Kidney (tissue), 14 donors: ENCODE data around the gene ZNF787. TPM values are rescaled to one million over a fixed set of nuclear protein-coding genes. Genes with fewer than 3 reads are reported as not detected.

Experiments
- DNase-seq, 5 donors: peaks; one replicate each; pipeline ENCODE4 v3.0.0-alpha.2; 2013 to 2020
- FAIRE-seq: peaks from 2 replicates; lab custom pipeline; 2012; peaks lifted over from hg19 to GRCh38; lab: Jason Lieb, UNC
- H3K27ac ChIP-seq, 2 donors: one replicate each; pipeline ENCODE4 v1.7.0; 2013; ENCODE audit warnings: low read depth in 2 of 2, low read length in 2 of 2, inconsistent platforms in 1 of 2
- H3K27me3 ChIP-seq: one replicate; pipeline ENCODE4 v1.7.1; 2013; ENCODE audit warnings: low read length, inconsistent platforms; ENCODE audit not compliant: control insufficient read depth, insufficient read depth
- H3K36me3 ChIP-seq, 3 donors: one replicate each; pipeline versions ENCODE4 v1.7.0 to v1.7.1; 2013; ENCODE audit warnings: low read length in 3 of 3, control low read depth in 1 of 3, inconsistent platforms in 1 of 3; ENCODE audit not compliant: insufficient read depth in 3 of 3, control insufficient read depth in 2 of 3
- H3K4me1 ChIP-seq, 3 donors: one replicate each; pipeline versions ENCODE4 v1.7.0 to v1.7.1; 2013; ENCODE audit warnings: low read length in 3 of 3, inconsistent platforms in 1 of 3, low read depth in 1 of 3; ENCODE audit not compliant: control insufficient read depth in 2 of 3, insufficient read depth in 2 of 3
- H3K4me3 ChIP-seq, 3 donors: one replicate each; pipeline versions ENCODE4 v1.7.0 to v1.8.1; 2013; ENCODE audit warnings: low read length in 3 of 3, control low read depth in 1 of 3, inconsistent platforms in 1 of 3
- H3K9ac ChIP-seq, 3 donors: one replicate each; pipeline versions ENCODE4 v1.7.0 to v1.7.1; 2013; ENCODE audit warnings: low read length in 3 of 3, control low read depth in 1 of 3, inconsistent platforms in 1 of 3
- H3K9me3 ChIP-seq, 3 donors: one replicate each; pipeline versions ENCODE4 v1.7.0 to v1.7.1; 2013; ENCODE audit warnings: low read length in 3 of 3, control low read depth in 1 of 3, inconsistent platforms in 1 of 3; ENCODE audit not compliant: control insufficient read depth in 2 of 3, insufficient read depth in 1 of 3
- intact Hi-C: fragments of 100-400 bp; cut with DNase I; formaldehyde crosslinking; loops from one replicate; pipeline ENCODE4 v1.11.1; 2022
- polyA plus RNA-seq: library from polyadenylated mRNA; stranded (reverse); fragments of 350-450 nt; fragmentation: Illumina TruSeq; extraction: RNeasy Lipid Tissue Mini Kit (QIAGEN cat#74804); gene quantifications from one replicate; pipeline ENCODE4 v1.2.3, GENCODE V29; 2014; ENCODE audit warnings: low read depth, low replicate concordance; ENCODE audit not compliant: insufficient read depth
- total RNA-seq: library from RNA; stranded (reverse); fragmentation: NEBNext Ultra II Directional; extraction: Animal tissue kit (Norgen Biotek cat#: 25700); gene quantifications from one replicate; pipeline ENCODE4 v1.2.1, GENCODE V29; 2021
- TF ChIP-seq, protein P1 (sequence below): IDR thresholded peaks from 3 replicates; pipeline ENCODE4 v1.5.1; 2012; ENCODE audit warnings: mild to moderate bottlenecking, moderate library complexity, borderline replicate concordance; ENCODE audit not compliant: insufficient read depth; ENCODE audit errors: extremely low read depth
- donor health status: control.
- donor health status: control.
- donor health status: control.
- donor health status: control.
- donor health status: control.
- donor health status: DM: yes; HTN: yes; CAD: no.
- donor health status: Normal renal cell carcinoma (clear cell type).

ZNF787 gene
- total and polyA plus RNA-seq, 2 donors from 2014 or later, result 23.0 to 31.9 TPM

DNA sequence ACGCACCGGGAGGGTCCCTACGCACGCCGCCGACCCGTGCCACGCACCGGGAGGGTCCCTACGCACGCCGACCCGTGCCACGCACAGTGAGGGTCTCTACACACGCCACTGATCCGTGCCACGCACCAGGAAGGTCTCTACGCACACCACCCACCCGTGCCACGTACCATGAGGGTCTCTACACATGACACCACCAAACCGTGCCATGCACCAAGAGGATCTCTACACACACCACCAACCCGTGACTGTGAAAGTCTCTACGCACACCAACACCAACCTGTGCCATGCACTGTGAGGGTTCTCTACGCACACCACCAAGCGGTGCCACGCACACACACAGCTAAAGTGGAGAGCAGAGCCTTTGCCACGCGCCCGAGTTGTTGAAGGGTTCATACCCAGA is 16.7 kb downstream of the ZNF787 start:
- no peak overlapping the region for H3K9ac ChIP-seq
- TF ChIP-seq, protein P1, sequence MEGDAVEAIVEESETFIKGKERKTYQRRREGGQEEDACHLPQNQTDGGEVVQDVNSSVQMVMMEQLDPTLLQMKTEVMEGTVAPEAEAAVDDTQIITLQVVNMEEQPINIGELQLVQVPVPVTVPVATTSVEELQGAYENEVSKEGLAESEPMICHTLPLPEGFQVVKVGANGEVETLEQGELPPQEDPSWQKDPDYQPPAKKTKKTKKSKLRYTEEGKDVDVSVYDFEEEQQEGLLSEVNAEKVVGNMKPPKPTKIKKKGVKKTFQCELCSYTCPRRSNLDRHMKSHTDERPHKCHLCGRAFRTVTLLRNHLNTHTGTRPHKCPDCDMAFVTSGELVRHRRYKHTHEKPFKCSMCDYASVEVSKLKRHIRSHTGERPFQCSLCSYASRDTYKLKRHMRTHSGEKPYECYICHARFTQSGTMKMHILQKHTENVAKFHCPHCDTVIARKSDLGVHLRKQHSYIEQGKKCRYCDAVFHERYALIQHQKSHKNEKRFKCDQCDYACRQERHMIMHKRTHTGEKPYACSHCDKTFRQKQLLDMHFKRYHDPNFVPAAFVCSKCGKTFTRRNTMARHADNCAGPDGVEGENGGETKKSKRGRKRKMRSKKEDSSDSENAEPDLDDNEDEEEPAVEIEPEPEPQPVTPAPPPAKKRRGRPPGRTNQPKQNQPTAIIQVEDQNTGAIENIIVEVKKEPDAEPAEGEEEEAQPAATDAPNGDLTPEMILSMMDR, result no peak
- intact Hi-C loops, result loop anchor here (10.0 kb wide), 1 partner anchor 50 kb away; no protein-coding TSS in a partner anchor
- no peaks in the 10 kb centered on the region for H3K27me3 ChIP-seq
- peaks cover 0 to 5% (median 2%) of the 10 kb centered on the region in 3 donors for H3K36me3 ChIP-seq
- H3K27ac ChIP-seq, result no peak overlapping the region
- FAIRE-seq, result no peak
- no peaks in the 10 kb centered on the region for H3K9me3 ChIP-seq
- no peak overlapping the region for H3K4me3 ChIP-seq
- no peak for DNase-seq
- H3K4me1 ChIP-seq, result peaks cover 0 to 16% (median 4%) of the 10 kb centered on the region in 3 donors

DNA sequence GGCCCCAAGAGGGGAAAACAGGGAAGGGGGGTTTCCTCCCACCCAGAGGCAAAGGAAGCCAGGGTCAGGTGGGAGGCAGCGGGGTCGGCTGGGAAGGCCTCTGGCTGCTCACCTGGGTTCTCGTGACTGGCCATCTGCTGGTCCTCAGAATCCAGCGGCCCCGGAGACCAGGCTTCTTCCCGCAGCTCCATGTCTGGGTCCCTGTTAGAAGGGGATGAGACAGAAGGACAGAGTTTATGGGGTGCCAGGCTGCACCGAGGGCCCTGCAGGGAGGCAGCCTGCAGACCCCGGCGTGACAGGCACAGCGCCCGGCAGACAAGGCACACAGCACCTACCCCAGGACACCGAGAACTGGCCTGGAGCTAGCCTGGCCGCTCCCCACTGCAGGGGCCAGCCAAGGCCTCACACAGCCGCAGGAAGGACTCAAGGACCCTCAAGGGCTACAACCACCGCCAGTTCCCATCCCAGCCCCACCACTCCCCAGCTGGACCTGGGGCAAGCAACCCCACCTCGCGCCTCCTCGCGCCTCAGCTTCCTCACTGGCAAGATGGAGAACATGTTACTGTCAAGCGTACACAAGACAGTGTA is 18.0 kb downstream of the ZNF787 start:
- no peaks in the 10 kb centered on the region for H3K27me3 ChIP-seq
- H3K36me3 ChIP-seq, result peaks cover 0 to 5% (median 2%) of the 10 kb centered on the region in 3 donors
- peaks cover 0 to 5% (median 0%) of the 10 kb centered on the region in 3 donors for H3K4me1 ChIP-seq
- H3K9me3 ChIP-seq, result no peaks in the 10 kb centered on the region
- TF ChIP-seq, protein P1, result no peak
- DNase-seq (no peak), FAIRE-seq (no peak)
- no peak overlapping the region for H3K4me3 ChIP-seq
- intact Hi-C loops, result loop anchor here (10.0 kb wide), 1 partner anchor 52 kb away; no protein-coding TSS in a partner anchor
- H3K9ac ChIP-seq, result no peak overlapping the region
- H3K27ac ChIP-seq, result no peak overlapping the region

DNA sequence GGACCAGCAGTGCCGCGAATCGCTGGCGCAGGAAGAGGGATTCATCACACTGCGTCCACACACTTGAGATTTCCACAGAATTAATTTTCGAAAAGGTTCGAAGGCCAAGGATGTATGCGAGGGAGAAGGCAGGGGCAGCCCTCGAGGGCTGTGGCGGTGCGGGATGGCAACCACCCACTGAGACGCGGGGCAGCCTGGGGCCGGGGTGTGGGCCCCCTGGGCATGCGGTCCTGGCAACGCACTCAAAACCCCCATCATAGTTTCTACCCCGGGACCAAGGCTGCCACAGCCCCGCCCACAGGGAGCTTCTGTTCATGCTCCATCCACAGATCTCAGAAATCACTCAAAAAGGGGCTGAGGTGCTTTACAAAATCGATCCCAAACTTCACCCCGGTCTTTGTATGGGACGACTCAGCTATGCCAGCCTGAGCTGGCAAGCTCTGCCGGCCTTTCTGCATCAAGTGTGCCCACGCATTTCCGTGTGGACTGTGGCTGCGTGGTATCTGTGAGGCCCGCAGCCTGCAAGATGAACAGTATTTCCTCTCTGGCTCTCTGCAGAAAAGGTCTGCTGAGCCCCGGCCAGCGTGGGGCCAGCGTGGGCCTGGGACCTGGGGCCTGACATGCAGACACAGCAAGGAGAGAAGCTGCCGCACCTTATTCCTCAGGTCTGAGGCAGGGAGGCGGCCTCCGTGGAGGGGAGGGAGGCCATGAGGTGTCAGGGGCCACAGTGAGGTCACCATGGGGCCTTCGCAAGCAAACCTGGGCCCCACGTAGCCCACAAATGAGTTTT is 19.2 kb downstream of the ZNF787 start:
- H3K36me3 ChIP-seq, result peaks cover 0 to 8% (median 4%) of the 10 kb centered on the region in 3 donors
- no peaks in the 10 kb centered on the region for H3K9me3 ChIP-seq
- no peak overlapping the region for H3K4me3 ChIP-seq
- peaks cover 0 to 5% (median 0%) of the 10 kb centered on the region in 3 donors for H3K4me1 ChIP-seq
- no peak for FAIRE-seq
- no peak overlapping the region for H3K27ac ChIP-seq
- intact Hi-C loops, result loop anchor here (10.0 kb wide), 1 partner anchor 53 kb away; no protein-coding TSS in a partner anchor
- no peak for DNase-seq
- no peak overlapping the region for H3K9ac ChIP-seq
- TF ChIP-seq, protein P1, result no peak
- no peaks in the 10 kb centered on the region for H3K27me3 ChIP-seq
